GM21423 (cell line): ENCODE measurements around the gene TMED8.
"Not testable (repeated sequence)": the region's sequence is repeated elsewhere in the genome, so short reads cannot be mapped to it uniquely, and the experiment has no call there.

ENCODE experiments used
- ATAC-seq: cut with Tn5 transposase; IDR thresholded peaks from one replicate; pipeline ENCODE4 v1.9.1; 2021; ENCODE audit warnings: mild to moderate bottlenecking, moderate library complexity; ENCODE audit not compliant: unreplicated experiment

TMED8 gene

DNA sequence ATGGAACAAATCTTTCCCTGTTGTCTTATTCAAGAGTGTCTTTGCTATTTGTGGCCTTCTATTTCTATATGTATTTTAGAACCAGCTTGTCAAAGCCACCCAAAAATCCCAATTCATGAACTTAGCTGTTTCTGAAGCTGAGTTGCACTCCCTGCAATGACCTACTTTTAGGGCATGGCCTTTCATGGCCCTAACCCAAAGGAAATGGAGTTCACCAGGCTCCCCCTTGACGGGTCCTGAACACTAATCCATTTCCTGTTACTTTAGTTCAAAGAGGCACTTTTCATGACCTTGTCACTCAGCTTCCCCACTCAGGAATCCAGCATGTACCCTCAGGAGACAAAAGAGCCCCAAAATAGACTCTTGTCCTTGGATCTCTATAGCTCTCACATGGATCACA is 7.6 kb downstream of the TMED8 start:
- no peak for ATAC-seq

DNA sequence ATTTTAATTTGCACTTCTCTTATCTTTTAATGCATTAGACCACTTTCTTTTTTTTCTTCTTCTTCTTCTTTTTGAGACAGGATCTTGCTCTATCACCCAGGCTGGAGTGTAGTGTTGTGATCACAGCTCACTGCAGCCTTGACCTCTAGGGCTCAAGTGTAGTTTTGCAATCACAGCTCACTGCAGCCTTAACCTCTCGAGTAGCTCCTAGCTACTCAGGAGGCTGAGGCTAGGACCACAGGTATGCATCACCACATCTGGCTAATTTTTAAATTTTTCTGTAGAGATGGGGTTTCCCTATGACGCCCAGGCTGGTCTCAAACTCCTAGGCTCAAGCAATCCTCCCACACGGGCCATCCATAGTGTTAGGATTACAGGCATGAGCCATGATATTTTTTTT is 12.7 kb downstream of the TMED8 start:
- peak; percentile 71 for ATAC-seq

- no peak for ATAC-seq
Observed at GRCh38 chr14:77359626-77360025, 17.3 kb downstream of the TMED8 start.

DNA sequence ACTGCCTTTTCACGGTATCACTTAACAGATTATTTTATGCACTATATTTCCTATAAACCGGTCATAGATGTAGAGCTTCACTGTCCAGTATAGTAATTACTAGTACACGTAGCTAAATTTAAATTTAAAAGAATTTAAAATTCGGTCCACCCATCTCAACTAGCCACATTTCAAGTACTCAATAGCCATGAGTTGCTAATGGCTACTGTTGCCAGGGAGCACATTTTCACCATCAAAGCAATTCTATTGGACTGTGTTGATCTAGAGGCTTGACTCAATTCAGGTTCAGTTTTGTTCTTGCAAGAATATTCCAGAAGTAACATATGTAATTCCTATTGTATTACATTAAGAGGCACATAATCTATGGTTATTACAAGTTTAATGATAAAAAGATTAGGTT is 20.0 kb downstream of the TMED8 start:
- no peak for ATAC-seq

DNA sequence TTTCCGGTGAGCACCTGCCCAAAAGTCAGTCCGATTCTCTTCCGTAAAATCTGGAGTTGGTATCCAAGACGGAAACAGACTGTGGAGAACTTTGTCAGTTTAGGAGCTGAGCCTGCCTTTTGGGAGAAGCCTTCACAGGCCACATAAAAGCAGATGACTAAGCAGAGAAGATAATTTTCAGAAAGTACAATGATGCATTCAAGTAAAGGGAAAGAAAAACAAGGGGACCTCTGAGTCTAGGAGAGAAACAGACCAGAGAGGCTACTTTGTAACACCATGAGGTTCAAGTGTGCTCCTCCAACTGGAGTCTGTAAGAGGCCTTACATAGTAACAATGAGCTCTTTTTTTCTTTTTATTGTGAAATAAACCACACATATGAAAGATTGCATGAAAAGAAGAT is 21.1 kb downstream of the TMED8 start:
- no peak for ATAC-seq

GRCh38 chr14:77353469-77354141 is 23.3 kb downstream of the TMED8 start:
- ATAC-seq: no peak

DNA sequence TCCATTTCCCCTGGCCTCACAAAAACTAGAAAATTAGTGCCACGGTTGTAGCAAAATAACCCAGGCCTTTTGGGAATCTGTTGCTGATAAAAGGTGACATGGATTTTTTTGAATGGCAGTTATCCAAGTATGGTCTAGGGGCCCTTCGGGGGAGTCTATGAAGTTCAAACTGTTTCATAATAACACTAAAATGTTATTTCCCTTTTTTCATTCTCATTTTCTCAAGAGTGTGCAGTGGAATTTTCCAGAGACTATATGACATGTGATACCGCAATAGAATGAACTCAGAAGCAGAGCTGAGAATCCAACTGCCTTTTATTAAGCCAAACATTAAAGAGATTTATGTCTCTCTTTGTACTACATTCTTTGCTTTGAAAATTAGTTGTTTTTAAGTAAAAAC is 29.1 kb downstream of the TMED8 start:
- no peak for ATAC-seq

DNA sequence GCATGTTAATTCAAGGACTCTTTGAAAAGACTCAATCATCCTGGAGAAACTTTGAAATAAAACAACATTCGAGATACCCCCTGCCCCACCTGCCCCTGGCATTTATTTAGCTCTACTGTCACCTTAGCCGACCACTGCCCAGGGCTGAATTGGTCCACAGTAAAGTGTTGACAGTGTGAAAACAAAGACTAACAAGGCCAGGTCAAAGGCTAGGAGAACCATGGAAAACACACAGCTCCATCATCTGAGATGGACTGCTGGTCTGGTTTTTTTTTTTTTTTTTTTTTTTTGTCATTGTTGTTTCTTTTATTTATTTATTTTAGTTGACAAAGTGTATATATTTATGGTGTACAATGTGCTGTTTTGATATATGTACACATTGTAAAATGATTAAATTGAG is 30.4 kb downstream of the TMED8 start:
- no peak for ATAC-seq

DNA sequence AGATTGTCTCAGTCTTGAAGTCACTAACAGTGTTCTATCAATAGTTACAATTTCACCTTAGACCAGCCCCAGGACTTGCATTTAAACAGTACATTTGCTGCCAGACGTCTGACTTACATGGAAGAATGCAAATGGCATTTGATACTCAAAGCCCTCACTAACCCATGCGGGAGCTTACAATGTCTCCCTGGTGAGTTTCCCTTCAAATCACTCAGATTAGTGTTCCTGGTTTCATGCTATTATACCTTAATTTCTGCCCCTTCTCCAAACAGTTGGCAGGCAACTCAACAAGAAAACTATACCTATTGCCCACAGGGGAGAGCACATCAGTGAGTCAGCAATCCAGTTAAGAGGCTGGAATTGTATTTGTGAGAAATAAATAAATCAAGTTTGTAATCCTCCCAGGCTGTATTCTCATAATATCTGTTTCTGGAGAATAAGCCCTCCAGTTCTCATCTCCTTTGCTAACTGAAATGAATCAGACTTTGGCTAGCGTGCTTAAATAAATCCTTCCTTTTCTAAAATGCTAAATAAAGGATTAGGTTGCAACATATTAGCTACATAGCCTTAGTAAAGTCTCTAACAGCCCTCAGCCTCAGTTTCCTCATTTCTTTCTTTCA is 32.4 kb downstream of the TMED8 start:
- no peak for ATAC-seq

DNA sequence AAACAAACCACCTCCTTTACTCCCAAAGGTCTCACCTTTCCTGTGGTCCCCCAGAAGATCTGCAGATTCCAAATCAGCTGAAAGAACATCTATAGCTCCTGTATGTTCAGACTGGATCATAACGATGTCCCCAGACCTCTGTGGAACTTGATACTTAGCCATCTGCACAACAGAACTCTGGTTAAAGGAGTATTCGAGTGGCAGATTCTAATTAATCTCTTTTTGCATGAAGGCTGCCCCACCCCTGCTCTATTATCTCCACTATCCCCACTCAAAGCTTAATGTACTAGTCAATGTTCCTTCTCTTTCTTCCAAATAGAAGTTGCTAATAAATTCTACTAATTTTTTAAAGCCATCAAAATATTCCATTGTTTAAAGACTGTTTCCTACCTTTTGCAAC is 33.2 kb downstream of the TMED8 start:
- ATAC-seq: no peak

- no peak for ATAC-seq
Observed at GRCh38 chr14:77342726-77343397, 34.0 kb downstream of the TMED8 start.

DNA sequence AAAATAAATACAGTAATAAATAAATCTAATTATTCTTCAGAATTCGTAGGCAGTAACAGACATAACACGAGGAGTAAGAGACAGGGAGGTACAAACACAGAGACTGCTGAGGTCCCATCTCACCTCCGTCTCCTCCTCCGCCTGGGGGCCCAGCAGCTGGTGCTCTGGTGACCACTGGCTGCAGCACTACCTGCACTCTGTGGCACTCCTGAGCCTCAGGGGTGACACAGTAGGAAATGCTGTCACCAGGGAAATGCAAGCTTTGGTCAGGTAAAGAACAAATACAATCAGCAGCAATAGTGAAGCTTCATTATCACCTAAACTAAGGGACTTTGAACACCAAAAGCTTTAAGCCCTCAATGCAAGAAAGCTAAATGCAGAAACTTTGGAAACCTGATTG is 36.5 kb downstream of the TMED8 start:
- no peak for ATAC-seq

GRCh38 chr14:77339407-77339806 is 37.5 kb downstream of the TMED8 start:
- ATAC-seq: no peak

GRCh38 chr14:77338302-77338701 is 38.6 kb downstream of the TMED8 start:
- no peak for ATAC-seq

DNA sequence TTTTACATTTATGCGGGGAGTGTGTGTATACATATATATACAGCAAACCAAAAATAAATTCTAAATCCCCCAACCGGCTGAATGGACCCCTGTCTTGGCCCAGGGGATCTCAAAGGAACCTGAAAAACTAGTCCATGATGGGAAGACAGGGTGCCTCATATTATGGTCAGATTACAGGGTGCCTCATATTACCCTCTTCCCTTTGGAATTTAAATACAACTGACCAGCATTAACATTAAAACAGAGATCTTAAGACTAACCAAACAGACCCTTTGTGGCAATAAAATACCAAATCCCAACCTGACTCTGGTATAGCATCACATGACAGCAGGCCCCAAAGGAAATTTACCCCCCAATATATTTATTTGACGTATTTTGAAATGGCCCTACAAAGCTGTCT is 39.0 kb downstream of the TMED8 start:
- no peak for ATAC-seq

- ATAC-seq: not testable (repeated sequence)
Observed at GRCh38 chr14:77337255-77337654, 39.6 kb downstream of the TMED8 start.

DNA sequence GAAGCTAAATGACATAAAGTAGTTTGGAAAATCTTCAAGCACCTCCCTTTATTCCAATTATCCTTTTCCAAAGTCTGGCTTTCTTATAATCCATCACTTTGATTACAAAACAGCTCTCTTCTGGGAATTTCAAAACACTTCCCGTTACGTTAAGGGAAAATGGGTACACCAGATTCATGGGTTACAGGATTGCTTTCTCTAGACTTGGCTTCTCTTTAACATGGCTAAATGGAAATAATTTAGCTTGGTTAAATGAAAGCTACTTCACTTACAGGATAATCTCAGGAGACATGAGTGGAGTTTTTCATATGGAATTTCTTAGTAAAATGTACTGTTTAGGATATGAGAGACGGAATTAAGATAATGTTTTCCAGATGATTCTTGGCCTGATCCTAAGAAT is 41.3 kb downstream of the TMED8 start:
- no peak for ATAC-seq

DNA sequence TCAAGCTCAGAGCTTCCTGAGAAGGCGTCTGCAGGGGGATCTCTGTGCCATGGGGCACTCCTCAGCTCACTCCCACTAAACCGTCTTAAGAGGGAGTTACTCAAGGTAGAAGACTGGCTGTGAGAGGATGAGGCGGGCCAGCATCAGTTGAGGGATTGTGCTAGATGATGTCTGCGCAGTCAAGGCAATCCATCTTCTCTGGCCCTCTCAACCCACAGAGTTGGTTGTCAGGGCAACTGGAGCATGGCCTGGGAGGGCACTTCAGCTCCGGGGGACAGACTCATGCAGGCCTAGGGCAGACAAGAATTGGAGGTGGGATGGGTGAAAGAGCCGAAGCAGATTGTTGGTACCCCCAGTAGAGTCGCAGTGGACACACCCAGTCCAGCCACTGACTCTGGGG is 47.0 kb downstream of the TMED8 start:
- ATAC-seq: no peak

DNA sequence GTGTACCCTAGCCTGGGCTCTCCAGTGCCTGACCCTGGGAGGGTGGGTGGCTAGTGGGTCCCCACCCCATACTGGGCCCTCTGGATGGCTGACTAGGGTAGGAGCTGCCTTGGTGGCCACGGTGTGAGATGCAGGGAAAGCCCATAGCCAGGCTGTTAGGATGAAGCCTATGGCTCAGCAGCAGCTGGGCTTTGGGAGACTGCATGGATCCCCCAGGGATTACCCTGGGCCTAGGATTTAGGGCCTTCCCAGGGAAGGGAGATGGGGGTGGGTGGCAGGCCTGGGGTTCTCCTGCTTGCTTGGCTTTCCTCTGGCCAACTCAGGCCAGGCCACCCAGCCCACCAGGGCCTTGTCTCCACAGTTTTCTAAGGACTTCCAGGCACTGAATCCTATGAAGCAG is 49.8 kb downstream of the TMED8 start:
- ATAC-seq: no peak

DNA sequence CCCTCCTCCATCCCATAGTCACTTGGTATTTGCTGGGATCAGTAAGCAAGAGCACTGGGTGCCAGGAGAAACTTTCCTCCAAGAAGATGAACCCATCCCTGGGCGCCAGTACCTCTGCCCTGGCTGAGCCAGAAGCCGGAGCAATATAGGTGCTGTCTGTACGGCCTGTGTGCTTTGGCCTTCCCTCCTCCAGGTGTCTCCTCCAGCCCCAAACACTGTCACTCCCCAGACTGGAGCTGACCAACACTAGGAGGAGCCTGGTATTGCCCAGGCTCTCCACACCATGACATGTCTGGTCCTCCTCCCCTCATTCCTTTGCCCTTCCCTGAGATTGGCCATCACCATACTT is 51.2 kb downstream of the TMED8 start:
- ATAC-seq: no peak

- no peak for ATAC-seq
Observed at GRCh38 chr14:77324816-77325745, 51.8 kb downstream of the TMED8 start.
